ENCODE data around the gene LILRA1. TPM values are rescaled to one million over a fixed set of nuclear protein-coding genes. Genes with fewer than 3 reads are reported as not detected.

The LILRA1 gene
- total and polyA plus RNA-seq, 10 of the 15 experiments (the other 5 are each of a cell fraction or from before 2014, with no cell fraction given), result 0.04 TPM; not detected in 9

GRCh38 chr19:54551293-54551692 is 42.1 kb upstream of the LILRA1 start (continued):
- TF ChIP-seq CHD2 (IDR thresholded peaks at IDR 0.05; ENCODE audit: borderline replicate concordance, low read depth, low read length), result no peak
- TF ChIP-seq NR2F1 (conservative IDR thresholded peaks at IDR 0.05), result peak; percentile 59
- TF ChIP-seq BHLHE40 (IDR thresholded peaks at IDR 0.05; ENCODE audit: borderline replicate concordance in 1 of 2, low read depth in 2 of 2, low read length in 1 of 2), result peak; percentile 74 to 75
- no peak for TF ChIP-seq CBX3 (IDR thresholded peaks at IDR 0.05; ENCODE audit: borderline replicate concordance, low read depth)
- TF ChIP-seq EP300 (IDR thresholded peaks at IDR 0.05; ENCODE audit: borderline replicate concordance in 1 of 2, control insufficient read depth in 1 of 2, low read depth in 2 of 2, low read length in 2 of 2), result peak; percentile 68 to 82; a peak in 3 of 4 replicates
- TF ChIP-seq ZBTB4 (CRISPR knock-in tag; IDR thresholded peaks at IDR 0.05), result no peak
- peak; percentile 72 for TF ChIP-seq FOXM1 (IDR thresholded peaks at IDR 0.05; ENCODE audit: low read depth, low read length)
- TF ChIP-seq EZH2 (IDR thresholded peaks at IDR 0.05; ENCODE audit: borderline replicate concordance, control insufficient read depth, low read depth, low read length), result no peak
- TF ChIP-seq FOXK2 (IDR thresholded peaks at IDR 0.05), result peak; percentile 40; the same call in 1 of the 2 replicates
- peak; percentile 21; the same call in 1 of the 2 replicates for TF ChIP-seq GABPA (IDR thresholded peaks at IDR 0.05; ENCODE audit: low read depth)
- peak; percentile 74; the same call in 1 of the 2 replicates for TF ChIP-seq CBFB (IDR thresholded peaks at IDR 0.05; ENCODE audit: low read depth)
- TF ChIP-seq BCL11A (IDR thresholded peaks at IDR 0.05; ENCODE audit: low read depth, low read length), result peak; percentile 70; the same call in 1 of the 2 replicates
- peak; percentile 75; the same call in 1 of the 2 replicates for TF ChIP-seq MTA3 (IDR thresholded peaks at IDR 0.05; ENCODE audit: borderline replicate concordance, low read length)
- TF ChIP-seq, protein P1, sequence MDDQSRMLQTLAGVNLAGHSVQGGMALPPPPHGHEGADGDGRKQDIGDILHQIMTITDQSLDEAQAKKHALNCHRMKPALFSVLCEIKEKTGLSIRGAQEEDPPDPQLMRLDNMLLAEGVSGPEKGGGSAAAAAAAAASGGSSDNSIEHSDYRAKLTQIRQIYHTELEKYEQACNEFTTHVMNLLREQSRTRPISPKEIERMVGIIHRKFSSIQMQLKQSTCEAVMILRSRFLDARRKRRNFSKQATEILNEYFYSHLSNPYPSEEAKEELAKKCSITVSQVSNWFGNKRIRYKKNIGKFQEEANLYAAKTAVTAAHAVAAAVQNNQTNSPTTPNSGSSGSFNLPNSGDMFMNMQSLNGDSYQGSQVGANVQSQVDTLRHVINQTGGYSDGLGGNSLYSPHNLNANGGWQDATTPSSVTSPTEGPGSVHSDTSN (IDR thresholded peaks at IDR 0.05; ENCODE audit: insufficient replicate concordance, low read depth, low read length), result no peak
- TF ChIP-seq MEF2B (IDR thresholded peaks at IDR 0.05; ENCODE audit: partially characterized antibody, poor library complexity, severe bottlenecking), result peak; percentile 25
- TF ChIP-seq CREM (IDR thresholded peaks at IDR 0.05; ENCODE audit: low read depth), result peak; percentile 53
- TF ChIP-seq, protein P2, sequence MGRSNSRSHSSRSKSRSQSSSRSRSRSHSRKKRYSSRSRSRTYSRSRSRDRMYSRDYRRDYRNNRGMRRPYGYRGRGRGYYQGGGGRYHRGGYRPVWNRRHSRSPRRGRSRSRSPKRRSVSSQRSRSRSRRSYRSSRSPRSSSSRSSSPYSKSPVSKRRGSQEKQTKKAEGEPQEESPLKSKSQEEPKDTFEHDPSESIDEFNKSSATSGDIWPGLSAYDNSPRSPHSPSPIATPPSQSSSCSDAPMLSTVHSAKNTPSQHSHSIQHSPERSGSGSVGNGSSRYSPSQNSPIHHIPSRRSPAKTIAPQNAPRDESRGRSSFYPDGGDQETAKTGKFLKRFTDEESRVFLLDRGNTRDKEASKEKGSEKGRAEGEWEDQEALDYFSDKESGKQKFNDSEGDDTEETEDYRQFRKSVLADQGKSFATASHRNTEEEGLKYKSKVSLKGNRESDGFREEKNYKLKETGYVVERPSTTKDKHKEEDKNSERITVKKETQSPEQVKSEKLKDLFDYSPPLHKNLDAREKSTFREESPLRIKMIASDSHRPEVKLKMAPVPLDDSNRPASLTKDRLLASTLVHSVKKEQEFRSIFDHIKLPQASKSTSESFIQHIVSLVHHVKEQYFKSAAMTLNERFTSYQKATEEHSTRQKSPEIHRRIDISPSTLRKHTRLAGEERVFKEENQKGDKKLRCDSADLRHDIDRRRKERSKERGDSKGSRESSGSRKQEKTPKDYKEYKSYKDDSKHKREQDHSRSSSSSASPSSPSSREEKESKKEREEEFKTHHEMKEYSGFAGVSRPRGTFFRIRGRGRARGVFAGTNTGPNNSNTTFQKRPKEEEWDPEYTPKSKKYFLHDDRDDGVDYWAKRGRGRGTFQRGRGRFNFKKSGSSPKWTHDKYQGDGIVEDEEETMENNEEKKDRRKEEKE (IDR thresholded peaks at IDR 0.05), result no peak
- TF ChIP-seq, protein P3, sequence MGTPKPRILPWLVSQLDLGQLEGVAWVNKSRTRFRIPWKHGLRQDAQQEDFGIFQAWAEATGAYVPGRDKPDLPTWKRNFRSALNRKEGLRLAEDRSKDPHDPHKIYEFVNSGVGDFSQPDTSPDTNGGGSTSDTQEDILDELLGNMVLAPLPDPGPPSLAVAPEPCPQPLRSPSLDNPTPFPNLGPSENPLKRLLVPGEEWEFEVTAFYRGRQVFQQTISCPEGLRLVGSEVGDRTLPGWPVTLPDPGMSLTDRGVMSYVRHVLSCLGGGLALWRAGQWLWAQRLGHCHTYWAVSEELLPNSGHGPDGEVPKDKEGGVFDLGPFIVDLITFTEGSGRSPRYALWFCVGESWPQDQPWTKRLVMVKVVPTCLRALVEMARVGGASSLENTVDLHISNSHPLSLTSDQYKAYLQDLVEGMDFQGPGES (IDR thresholded peaks at IDR 0.05), result no peak
- TF ChIP-seq IKZF2 (IDR thresholded peaks at IDR 0.05), result peak in 1 of 2 experiments; percentile 60; a peak in 1 of 4 replicates
- no peak for TF ChIP-seq CEBPB (IDR thresholded peaks at IDR 0.05; ENCODE audit: borderline replicate concordance in 1 of 2, low read depth in 2 of 2, low read length in 2 of 2)
- TF ChIP-seq SMAD1 (IDR thresholded peaks at IDR 0.05; ENCODE audit: low read depth, partially characterized antibody), result no peak

Measured in GM12878 (cell line).